Stimulated activated naive CD4-positive, alpha-beta T cell treated with Interleukin-2 at 50 U/mL for 16 hours (primary cell): ENCODE data around the gene NUP62.

Experiments
- DNase-seq: peaks from one replicate; lab custom pipeline; 2025; lab: John Stamatoyannopoulos, UW

The NUP62 gene

GRCh38 chr19:49896863-49897621 is 32.3 kb downstream of the NUP62 start, which contains the start of gene IL4I1:
Gene IL4I1 (minus strand): TSS chr19:49896887. CDS start chr19:49896160, 727 bp downstream.
- DNase-seq = peak; percentile 69

- no peak for DNase-seq
Measured at GRCh38 chr19:49895566-49896297, 33.6 kb downstream of the NUP62 start.

GRCh38 chr19:49894879-49895565 is 34.3 kb downstream of the NUP62 start:
- peak; percentile 55 for DNase-seq

- no peak for DNase-seq
Measured at GRCh38 chr19:49894011-49894664, 35.2 kb downstream of the NUP62 start.

- DNase-seq = no peak
Measured at GRCh38 chr19:49892716-49893115, 36.6 kb downstream of the NUP62 start.

- DNase-seq = no peak
Measured at GRCh38 chr19:49891393-49891792, 37.9 kb downstream of the NUP62 start.

- DNase-seq = peak; percentile 80
Measured at GRCh38 chr19:49890349-49891311, 38.7 kb downstream of the NUP62 start.

- DNase-seq = peak; percentile 66
Measured at GRCh38 chr19:49889687-49890348, 39.5 kb downstream of the NUP62 start.

GRCh38 chr19:49889038-49889686 is 40.1 kb downstream of the NUP62 start:
- DNase-seq = no peak

GRCh38 chr19:49888510-49888824 is 40.8 kb downstream of the NUP62 start:
- DNase-seq = no peak

GRCh38 chr19:49887665-49888509 is 41.4 kb downstream of the NUP62 start:
- no peak for DNase-seq

- DNase-seq = no peak
Measured at GRCh38 chr19:49887037-49887664, 42.2 kb downstream of the NUP62 start.

- DNase-seq = no peak
Measured at GRCh38 chr19:49884760-49885159, 44.5 kb downstream of the NUP62 start.

- no peak for DNase-seq
Measured at GRCh38 chr19:49884109-49884508, 45.2 kb downstream of the NUP62 start.

- DNase-seq = no peak
Measured at GRCh38 chr19:49883094-49883493, 46.2 kb downstream of the NUP62 start.

- no peak for DNase-seq
Measured at GRCh38 chr19:49882643-49883042, 46.7 kb downstream of the NUP62 start.

GRCh38 chr19:49881672-49882394 is 47.5 kb downstream of the NUP62 start:
- no peak for DNase-seq

GRCh38 chr19:49881186-49881585 is 48.1 kb downstream of the NUP62 start:
- DNase-seq = no peak
